ENCODE measurements around the gene KRTAP10-5. TPM values are rescaled to one million over a fixed set of nuclear protein-coding genes. Genes with fewer than 3 reads are reported as not detected.

Gene KRTAP10-5
- total RNA-seq, 1 donor from 2014 or later, result not detected

DNA sequence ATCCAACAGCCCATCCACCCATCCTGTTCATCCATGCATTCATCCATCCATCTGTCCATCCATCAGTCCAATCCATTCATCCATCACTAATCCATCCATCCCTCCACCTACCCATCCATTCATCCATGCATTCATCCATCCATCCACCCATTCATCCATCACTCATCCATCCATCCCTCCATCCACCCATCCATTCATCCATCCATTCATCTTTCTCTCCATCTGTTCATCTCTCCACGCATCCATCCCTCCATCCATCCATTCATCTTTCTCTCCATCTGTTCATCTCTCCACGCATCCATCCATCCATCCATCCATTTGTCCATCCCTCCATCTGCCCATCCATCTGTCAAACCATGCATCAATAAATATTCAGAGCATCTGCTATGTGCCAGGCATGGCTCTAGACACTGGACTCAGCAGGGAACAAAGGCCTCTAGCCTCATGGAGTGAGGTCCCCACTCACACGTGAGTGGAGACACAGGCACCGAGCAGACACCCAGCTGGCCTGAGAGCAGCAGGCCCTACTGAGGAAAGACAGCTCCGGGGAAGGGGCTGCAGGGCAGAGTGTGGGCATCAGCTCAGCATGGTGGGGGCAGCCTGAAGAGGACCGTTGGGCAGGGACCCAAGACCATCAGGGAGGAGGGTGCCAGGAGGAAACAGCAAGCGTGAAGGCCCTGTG is 50.0 kb downstream of the KRTAP10-5 start:
- DNase-seq (ENCODE audit: low read depth in 2 of 2), result no peak

GRCh38 chr21:44529503-44530125 is 50.8 kb downstream of the KRTAP10-5 start:
- DNase-seq (ENCODE audit: low read depth in 2 of 2), result no peak

Other genes with a start within 250 kb of the KRTAP10-5 start
- gene CFAP410, start 241.2 kb downstream of the KRTAP10-5 start, total RNA-seq, result 3.6 and 6.7 TPM in 2 replicates
- gene TRPM2, start 227.0 kb downstream of the KRTAP10-5 start, total RNA-seq, result 0.25 and 0.39 TPM in 2 replicates
- 0.77 and 1.8 TPM in 2 replicates for gene LRRC3, start 125.1 kb downstream of the KRTAP10-5 start, total RNA-seq
- gene KRTAP10-1, start 40.4 kb downstream of the KRTAP10-5 start, total RNA-seq, result not detected in 2 replicates
- gene KRTAP10-2, start 29.1 kb downstream of the KRTAP10-5 start, total RNA-seq, result not detected in 2 replicates
- not detected in 2 replicates for gene KRTAP10-3, start 21.8 kb downstream of the KRTAP10-5 start, total RNA-seq
- not detected in 2 replicates for gene KRTAP10-4, start 6.9 kb downstream of the KRTAP10-5 start, total RNA-seq
- gene KRTAP10-6, start 11.9 kb upstream of the KRTAP10-5 start, total RNA-seq, result not detected in 2 replicates
- gene KRTAP10-7, start 20.0 kb upstream of the KRTAP10-5 start, total RNA-seq, result not detected in 2 replicates
- not detected in 2 replicates for gene KRTAP10-8, start 31.5 kb upstream of the KRTAP10-5 start, total RNA-seq
- gene KRTAP10-9, start 46.5 kb upstream of the KRTAP10-5 start, total RNA-seq, result not detected in 2 replicates
- not detected in 2 replicates for gene KRTAP10-10, start 56.8 kb upstream of the KRTAP10-5 start, total RNA-seq
- gene KRTAP10-11, start 65.8 kb upstream of the KRTAP10-5 start, total RNA-seq, result not detected in 2 replicates
- gene KRTAP12-4, start 74.1 kb upstream of the KRTAP10-5 start, total RNA-seq, result not detected in 2 replicates
- not detected in 2 replicates for gene KRTAP12-3, start 77.3 kb upstream of the KRTAP10-5 start, total RNA-seq
- gene KRTAP12-2, start 86.3 kb upstream of the KRTAP10-5 start, total RNA-seq, result not detected in 2 replicates
- gene KRTAP12-1, start 101.6 kb upstream of the KRTAP10-5 start, total RNA-seq, result not detected in 2 replicates
- gene KRTAP10-12, start 116.6 kb upstream of the KRTAP10-5 start, total RNA-seq, result not detected in 2 replicates
- gene TSPEAR, start 131.0 kb upstream of the KRTAP10-5 start, total RNA-seq, result 0.13 TPM in 2 replicates
- gene UBE2G2, start 221.2 kb upstream of the KRTAP10-5 start, total RNA-seq, result 65.0 and 106 TPM in 2 replicates
- gene SUMO3, start 237.5 kb upstream of the KRTAP10-5 start, total RNA-seq, result 72.7 and 86.4 TPM in 2 replicates